MM.1S (cell line): ENCODE data around the gene CALM1.

Source experiments
- EZH2 ChIP-seq: fragments of 300-600 bp; sonication (generic); optimal IDR thresholded peaks from 2 replicates; pipeline ENCODE3; 2017; ENCODE audit warnings: low read depth, mild to moderate bottlenecking, antibody characterized with exemption, low read length, mixed read lengths
- EZH2phosphoT487 ChIP-seq: fragments of 300-600 bp; sonication (generic); IDR thresholded peaks from 2 replicates; pipeline ENCODE4 v1.6.1; 2018; ENCODE audit warnings: antibody characterized with exemption, low read length
- TF ChIP-seq, protein P1 (sequence below): fragments of 300-600 bp; sonication (generic); IDR thresholded peaks from 2 replicates; pipeline ENCODE4 v1.5.1; 2016; ENCODE audit warnings: antibody characterized with exemption, low read length, mixed read lengths

DNA sequence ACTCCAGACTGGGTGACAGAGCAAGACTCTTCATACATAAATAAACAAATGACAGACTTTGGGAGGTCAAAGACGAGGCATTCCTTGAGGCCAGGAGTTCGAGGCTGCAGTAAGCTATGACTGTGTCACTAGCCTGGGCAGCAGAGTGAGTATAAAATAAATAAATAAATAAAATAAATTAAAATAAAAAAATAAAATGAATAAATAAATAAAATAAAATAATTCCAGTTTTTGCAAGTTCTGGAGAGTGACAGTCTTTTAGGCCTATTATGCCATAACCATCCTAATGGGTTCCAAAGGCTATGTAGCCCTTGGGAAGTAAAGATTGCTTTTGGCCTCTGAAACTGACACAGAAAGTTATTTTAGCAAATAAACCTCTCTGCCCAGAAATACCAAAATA is 48.6 kb upstream of the CALM1 start:
- TF ChIP-seq EZH2phosphoT487 (no peak), EZH2 (no peak)
- TF ChIP-seq, protein P1, sequence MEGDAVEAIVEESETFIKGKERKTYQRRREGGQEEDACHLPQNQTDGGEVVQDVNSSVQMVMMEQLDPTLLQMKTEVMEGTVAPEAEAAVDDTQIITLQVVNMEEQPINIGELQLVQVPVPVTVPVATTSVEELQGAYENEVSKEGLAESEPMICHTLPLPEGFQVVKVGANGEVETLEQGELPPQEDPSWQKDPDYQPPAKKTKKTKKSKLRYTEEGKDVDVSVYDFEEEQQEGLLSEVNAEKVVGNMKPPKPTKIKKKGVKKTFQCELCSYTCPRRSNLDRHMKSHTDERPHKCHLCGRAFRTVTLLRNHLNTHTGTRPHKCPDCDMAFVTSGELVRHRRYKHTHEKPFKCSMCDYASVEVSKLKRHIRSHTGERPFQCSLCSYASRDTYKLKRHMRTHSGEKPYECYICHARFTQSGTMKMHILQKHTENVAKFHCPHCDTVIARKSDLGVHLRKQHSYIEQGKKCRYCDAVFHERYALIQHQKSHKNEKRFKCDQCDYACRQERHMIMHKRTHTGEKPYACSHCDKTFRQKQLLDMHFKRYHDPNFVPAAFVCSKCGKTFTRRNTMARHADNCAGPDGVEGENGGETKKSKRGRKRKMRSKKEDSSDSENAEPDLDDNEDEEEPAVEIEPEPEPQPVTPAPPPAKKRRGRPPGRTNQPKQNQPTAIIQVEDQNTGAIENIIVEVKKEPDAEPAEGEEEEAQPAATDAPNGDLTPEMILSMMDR = no peak
